SKM-1 (cell line): ENCODE measurements around the gene ANKRD65.
"Not testable (repeated sequence)": the region's sequence is repeated elsewhere in the genome, so short reads cannot be mapped to it uniquely, and the experiment has no call there.

Experiments used
- DNase-seq: peaks from one replicate; lab custom pipeline; 2025; ENCODE audit not compliant: unreplicated experiment; lab: John Stamatoyannopoulos, UW

The ANKRD65 gene

DNA sequence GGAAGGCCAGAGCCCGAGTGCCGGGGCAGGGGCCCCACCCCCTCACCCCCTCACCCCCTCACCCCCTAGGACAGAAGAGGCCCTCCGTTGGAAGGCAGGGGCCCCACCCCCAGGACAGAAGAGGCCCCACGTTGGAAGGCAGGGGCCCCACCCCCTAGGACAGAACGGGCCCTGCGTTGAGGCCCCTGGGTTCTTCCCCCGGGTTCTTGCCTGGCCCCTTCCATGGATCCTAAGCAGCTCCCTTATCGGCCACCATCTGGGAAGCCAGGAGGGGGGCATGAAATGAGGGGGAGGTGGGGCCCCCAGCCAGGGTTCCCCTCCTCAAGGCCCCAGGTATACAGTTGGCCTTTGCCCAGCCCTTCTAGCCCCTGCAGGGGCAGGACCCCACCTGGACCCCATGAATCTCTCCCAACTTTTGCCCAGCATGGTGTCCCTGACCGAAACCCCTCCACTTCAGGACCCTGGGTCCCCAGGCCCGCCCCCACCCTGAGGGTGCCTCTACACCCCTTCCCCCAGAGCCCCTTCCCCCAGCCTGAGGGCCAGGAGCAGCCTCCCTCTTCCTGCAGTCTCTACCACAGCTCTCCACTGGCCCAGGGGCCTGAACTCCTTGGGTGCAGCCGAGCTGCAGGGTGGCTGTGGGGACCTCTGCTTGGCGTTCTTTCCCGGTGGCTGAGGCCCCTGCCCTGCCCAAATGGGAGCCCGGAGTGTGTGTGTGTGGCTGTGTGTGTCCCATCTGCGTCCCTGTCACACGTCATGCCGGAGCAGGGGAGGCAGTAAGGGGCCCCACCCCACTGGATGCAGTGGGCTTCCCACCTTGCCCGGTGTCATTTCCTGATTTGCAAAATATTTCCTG is 10.1 kb upstream of the ANKRD65 start:
- no peak for DNase-seq

- DNase-seq, result no peak
Observed at GRCh38 chr1:1430114-1430982, 9.3 kb upstream of the ANKRD65 start.

DNA sequence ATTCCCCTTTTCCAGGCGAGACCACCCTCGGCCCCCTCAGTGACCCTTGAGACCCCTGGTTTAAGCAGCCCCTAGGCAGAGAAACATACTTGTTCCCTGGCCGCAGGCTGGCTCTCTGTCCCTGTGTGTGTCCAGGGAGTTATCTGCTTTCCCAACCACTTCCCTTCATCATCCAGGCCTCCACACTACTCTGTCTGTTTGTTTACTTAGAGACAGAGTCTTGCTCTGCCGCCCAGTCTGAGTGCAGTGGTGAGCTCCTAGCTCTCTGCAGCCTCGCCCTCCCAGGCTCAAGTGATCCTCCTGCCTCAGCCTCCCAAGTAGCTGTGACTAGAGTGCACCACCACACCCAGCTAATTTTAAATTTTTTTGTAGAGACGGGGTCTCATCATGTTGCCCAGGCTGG is 8.6 kb upstream of the ANKRD65 start:
- no peak for DNase-seq

GRCh38 chr1:1428967-1429366 is 7.9 kb upstream of the ANKRD65 start:
- DNase-seq, result not testable (repeated sequence)

- DNase-seq, result no peak
Observed at GRCh38 chr1:1428174-1428573, 7.1 kb upstream of the ANKRD65 start.

- DNase-seq, result no peak
Observed at GRCh38 chr1:1427820-1428148, 6.7 kb upstream of the ANKRD65 start.

DNA sequence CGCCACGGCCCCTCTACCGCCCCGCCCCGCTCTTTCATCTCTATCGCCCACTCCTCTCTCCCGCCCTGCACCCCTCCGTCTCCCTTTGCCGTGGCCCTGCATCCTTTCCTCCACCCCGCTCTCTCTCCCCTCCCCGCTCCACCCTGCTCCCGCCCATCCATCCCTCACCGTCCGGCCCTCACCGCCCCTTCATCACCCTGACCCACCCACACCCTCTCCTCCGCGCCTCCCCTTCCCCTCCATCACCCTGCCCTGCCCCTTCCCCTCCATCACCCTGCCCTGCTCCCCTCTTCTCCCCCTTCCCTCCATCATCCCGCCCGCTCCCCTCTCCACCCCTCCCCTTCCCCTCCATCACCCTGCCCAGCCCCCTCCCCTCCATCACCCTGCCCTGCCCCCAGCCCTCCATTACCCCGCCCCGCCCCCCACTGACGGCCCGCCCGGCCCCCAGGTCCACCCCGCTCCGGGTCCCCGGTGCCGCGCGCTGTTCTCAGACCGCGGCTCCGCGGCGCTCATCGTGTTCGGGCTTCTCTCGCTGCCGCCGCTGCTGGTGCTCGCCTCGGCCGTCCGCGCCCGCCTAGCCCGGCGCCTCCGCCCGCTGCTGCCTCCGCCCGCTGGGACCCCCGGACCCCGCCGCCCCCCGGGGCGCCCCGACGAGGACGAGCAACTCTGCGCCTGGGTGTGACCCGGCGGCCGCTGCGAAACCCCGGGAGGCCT is 6.2 kb upstream of the ANKRD65 start:
- no peak for DNase-seq

DNA sequence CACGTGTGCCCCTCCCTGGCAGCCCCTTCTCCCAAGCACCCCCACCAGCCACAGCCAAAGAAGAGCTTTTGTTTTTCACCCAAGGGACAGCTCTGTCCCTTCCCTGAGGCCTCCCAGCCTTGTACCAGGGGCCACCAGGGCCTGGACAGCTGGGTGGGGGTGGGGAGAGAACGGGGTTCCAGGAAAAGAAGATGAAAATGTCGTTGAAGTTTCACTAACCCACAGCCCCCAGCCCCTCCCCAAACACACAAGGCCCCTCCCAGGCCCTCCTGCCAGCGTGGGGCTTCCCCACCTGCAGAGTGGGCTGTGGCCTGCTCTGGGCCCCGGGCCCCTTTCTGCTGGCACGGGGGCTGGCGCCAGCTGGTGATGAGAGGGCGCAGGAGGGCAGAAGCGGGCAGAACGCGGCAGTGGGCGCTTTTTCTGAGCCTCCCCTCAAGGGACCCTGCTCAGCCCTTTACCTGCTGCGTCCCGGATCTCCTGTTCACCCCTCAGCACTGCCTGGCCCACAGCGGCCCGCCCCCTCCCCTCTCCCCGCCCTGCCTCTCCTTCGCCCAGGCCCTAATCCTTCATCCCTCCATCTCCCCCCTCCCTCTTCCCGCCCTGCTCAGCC is 5.5 kb upstream of the ANKRD65 start:
- no peak for DNase-seq

GRCh38 chr1:1425753-1426495 is 4.8 kb upstream of the ANKRD65 start:
- DNase-seq, result no peak

DNA sequence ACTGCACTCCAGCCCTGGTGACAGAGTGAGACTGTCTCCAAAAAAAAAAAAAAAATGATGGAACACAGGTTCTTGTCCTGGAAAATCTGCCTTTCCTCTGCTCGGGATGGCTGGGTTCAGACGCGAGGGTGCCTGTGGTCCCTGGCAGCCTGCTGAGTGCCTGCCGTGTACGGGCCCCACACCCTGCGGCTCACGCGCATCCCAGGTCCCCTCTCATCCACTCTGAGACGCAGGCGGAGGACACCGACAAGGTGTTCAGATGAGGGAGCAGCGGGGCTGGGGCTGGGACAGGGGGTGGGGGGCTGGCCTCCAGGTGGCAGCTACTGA is 4.3 kb upstream of the ANKRD65 start:
- DNase-seq, result no peak

DNA sequence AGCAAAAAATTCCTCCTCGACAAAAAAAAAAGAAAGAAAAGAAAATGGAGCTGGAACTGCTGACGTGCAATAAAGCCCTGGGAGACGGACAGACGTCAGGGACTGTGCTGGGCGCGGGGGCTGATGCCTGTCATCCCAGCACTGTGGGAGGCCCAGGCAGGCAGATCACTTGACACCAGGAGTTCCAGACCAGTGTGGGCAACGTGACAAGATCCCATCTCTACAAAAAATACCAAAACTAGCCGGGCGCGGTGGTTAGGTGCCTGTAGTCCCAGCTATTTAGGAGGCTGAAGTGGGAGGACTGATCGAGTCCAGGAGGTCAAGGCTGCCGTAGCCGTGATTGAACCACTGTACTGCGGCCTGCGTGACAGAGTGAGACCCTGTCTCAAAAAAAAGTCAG is 3.6 kb upstream of the ANKRD65 start:
- DNase-seq, result no peak

- no peak for DNase-seq
Observed at GRCh38 chr1:1423245-1423597, 2.1 kb upstream of the ANKRD65 start.

DNA sequence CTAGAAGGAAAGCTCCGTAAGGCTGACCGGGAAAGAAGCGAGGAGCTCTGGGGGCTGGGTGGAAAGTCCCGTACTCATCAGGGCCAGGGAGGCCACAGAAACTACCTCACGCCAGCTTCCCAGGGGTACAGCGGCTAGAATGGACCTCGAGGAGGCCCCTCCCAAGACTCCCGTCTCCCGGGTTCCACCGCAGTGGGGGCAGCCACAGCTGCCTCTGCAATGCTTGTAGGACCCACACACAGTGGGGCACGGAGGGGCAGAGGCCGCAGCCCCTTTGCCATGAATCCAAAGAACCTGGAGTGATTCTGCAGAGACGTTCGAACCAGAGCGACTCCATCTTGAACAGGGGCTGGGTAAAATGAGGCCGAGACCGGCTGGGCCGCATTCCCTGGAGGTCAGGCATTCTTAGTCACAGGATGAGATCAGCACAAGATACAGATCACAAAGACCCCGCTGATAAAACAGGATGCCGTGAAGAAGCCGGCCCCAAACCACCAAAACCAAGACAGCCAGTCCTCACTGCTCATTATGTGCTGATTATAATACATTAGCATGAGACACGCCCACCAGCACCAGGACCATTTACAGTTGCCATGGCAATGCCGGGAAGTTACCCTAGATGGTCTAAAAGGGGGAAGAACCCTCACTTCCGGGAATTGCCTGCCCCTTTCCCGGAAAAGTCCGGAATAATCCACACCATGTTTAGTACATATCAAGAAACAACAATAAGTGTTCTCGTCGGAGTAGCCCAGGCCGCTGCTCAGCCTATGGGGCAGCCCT is 1.6 kb upstream of the ANKRD65 start:
- DNase-seq, result no peak

DNA sequence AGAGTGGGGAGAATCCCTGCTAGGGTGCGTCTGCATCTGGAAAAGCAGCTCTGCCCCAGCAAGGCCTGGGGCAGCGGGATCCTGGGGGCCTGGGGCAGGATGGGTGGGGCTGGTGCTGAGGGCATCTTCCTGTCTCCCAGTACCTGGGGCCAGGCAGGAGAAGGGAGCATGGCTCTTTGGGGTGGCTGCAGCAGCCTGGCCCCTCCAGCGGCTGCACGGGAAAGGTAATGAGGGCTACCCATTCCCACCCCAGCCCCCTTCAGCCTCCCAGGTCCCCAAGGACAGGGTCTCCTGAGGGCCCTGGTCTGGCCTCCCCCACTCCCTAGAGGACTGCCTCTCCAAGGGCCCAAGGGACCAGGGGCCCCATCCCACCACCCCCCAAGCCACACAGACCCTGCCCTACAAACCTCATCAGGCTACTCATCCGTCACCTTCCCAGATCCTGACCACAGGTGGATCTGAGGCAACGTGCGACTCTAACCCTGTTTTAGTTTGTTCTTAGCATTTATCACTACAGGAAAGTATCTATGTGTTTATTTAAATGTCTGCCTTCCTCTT is 910 bp upstream of the ANKRD65 start:
- no peak for DNase-seq

DNA sequence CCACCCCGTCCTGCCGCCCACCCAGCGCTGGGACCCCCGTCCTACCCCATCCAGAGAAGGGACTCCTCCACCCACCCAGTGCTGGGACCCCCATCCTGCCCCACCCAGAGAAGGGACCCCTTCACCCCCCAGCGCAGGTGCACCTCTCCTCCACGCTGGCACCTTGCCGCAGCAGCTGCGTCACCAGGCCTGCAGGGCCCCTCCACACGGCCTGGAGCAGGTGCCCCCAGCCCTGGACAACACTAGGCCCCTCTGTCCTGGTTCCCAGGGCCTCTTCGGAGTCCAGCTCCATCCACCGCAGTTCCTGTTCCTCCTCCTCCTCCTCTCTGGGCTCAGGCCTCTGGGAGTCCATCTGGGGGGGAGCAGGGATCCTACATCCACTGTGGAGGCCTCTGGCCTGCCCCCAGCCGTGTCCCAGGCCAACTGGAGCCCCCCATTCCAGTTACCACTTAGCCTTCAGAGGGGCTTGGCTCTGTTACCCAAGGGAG is 378 bp downstream of the ANKRD65 start:
- DNase-seq, result no peak

- no peak for DNase-seq
Observed at GRCh38 chr1:1419813-1420653, 1.0 kb downstream of the ANKRD65 start.

DNA sequence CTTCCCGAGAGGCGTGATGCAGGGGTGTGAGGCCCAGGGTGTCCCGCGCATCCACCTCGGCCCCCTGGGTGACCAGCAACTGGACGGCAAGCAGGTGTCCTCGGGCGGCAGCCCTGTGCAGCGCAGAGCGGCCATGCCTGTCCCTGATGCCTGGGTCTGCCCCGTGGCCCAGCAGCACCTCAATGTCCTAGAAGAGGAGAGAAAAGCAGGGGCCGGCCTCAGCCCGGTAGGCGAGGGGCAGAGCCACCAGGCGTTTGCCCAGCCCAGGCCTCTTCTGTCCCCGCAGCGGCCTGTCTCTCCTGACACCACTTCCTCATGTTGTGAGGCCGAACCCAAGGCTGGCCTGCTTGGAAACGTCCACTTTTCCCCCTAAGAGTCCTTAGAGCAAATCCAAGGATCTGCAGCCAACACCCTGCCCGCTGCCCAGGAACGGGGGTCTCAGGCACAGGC is 1.7 kb downstream of the ANKRD65 start:
- DNase-seq, result no peak
